ENCODE data around the gene SLC6A8. TPM values are rescaled to one million over a fixed set of nuclear protein-coding genes. Genes with fewer than 3 reads are reported as not detected.
"Not testable (repeated sequence)": the region's sequence is repeated elsewhere in the genome, so short reads cannot be mapped to it uniquely, and the experiment has no call there.

SLC6A8 gene
- total RNA-seq, 8 experiments from 2014 or later, result 8.9 to 55.9 (median 38.7) TPM

DNA sequence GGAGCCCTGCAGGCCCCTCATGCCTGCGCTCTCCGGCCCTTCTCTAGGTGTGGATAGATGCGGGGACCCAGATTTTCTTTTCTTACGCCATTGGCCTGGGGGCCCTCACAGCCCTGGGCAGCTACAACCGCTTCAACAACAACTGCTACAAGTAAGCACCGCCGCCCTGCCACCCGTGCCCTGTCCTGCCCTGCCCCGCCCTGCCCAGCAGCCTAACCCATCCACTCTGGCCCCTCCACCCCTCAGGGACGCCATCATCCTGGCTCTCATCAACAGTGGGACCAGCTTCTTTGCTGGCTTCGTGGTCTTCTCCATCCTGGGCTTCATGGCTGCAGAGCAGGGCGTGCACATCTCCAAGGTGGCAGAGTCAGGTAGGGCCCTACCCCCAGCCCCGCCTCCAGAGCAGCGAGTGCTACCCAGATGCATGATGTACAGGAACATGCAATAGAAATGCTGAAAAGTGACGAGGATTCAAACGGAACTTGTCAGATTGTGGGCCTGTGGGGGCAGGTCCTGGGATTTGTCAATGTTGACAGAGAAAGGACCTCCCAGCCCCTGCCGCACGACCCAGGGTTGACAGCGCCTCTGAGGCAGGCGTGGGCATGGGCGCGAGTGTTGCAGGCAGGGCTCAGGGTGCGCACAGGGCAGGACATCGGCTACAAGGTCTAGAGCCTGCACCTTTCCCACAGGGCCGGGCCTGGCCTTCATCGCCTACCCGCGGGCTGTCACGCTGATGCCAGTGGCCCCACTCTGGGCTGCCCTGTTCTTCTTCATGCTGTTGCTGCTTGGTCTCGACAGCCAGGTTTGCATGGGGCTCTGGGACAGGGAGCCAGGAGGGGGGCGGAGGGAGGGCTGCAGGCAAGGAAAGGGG is 5.7 kb downstream of the SLC6A8 start:
- WGBS, 10 experiments, result no CpG with 5 or more reads among the region's 31 CpGs
- Histone ChIP-seq H3K4me1 (replicated peaks in 1 of 2) (peaks cover 4 to 8% of the 10 kb centered on the region in 2 donors), H3K4me3 (no peak overlapping the region), H3K27ac (no peak overlapping the region)
- in situ Hi-C loops (cut with MboI; ENCODE audit: low pct_unique_long_range_greater_than_20kb in 2 of 9, low sequenced_read_pairs in 9 of 9, unreplicated experiment in 9 of 9), result no loop called here
- no peak for ATAC-seq (replicated peaks in 6 of 8)

DNA sequence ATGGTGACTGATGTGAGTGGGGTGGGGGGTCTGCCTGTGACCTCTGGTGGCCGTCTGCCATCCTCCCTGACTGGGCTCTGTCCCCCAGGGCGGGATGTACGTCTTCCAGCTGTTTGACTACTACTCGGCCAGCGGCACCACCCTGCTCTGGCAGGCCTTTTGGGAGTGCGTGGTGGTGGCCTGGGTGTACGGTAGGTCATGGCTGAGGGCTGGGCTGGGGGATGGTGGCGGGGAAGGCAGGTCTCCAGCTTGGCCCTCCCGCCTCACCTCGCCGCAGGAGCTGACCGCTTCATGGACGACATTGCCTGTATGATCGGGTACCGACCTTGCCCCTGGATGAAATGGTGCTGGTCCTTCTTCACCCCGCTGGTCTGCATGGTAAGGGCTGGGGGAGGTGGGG is 6.5 kb downstream of the SLC6A8 start:
- WGBS, 10 experiments, result no CpG with 5 or more reads among the region's 16 CpGs
- H3K27ac ChIP-seq; ATAC-seq (replicated peaks in 6 of 8); H3K4me1 ChIP-seq (replicated peaks in 1 of 2); H3K4me3 ChIP-seq; in situ Hi-C loops (cut with MboI; ENCODE audit: low pct_unique_long_range_greater_than_20kb in 2 of 9, low sequenced_read_pairs in 9 of 9, unreplicated experiment in 9 of 9): not testable (repeated sequence)

DNA sequence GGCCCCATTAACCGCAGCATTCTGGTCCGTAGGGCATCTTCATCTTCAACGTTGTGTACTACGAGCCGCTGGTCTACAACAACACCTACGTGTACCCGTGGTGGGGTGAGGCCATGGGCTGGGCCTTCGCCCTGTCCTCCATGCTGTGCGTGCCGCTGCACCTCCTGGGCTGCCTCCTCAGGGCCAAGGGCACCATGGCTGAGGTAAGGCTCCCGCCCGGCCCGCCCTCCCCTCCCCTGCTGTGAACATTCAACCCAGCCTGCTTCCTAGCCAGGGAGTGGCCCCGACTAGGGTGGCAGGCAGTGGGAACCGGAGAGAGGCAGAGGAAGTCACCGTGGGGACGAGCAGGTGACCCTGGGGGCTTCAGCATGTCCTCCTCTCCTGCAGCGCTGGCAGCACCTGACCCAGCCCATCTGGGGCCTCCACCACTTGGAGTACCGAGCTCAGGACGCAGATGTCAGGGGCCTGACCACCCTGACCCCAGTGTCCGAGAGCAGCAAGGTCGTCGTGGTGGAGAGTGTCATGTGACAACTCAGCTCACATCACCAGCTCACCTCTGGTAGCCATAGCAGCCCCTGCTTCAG is 7.1 kb downstream of the SLC6A8 start:
- Histone ChIP-seq H3K4me1 (replicated peaks in 1 of 2) (peaks cover 4 to 8% of the 10 kb centered on the region in 2 donors), H3K27ac (no peak overlapping the region), H3K4me3 (no peak overlapping the region)
- 20 to 60% methylated on average over 1 to 3 of the region's 23 CpGs; no CpG with 5 or more reads in 8 of the 10 experiments for WGBS, 10 experiments
- ATAC-seq (replicated peaks in 6 of 8), result peak in 1 of 8 experiments; percentile 3
- in situ Hi-C loops (cut with MboI; ENCODE audit: low pct_unique_long_range_greater_than_20kb in 2 of 9, low sequenced_read_pairs in 9 of 9, unreplicated experiment in 9 of 9), result no loop called here

DNA sequence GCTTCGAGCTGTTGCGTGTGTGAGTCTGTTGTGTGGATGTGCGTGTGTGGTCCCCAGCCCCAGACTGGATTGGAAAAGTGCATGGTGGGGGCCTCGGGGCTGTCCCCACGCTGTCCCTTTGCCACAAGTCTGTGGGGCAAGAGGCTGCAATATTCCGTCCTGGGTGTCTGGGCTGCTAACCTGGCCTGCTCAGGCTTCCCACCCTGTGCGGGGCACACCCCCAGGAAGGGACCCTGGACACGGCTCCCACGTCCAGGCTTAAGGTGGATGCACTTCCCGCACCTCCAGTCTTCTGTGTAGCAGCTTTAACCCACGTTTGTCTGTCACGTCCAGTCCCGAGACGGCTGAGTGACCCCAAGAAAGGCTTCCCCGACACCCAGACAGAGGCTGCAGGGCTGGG is 8.4 kb downstream of the SLC6A8 start:
- Histone ChIP-seq H3K4me3 (no peak overlapping the region), H3K4me1 (replicated peaks in 1 of 2) (no peaks in the 10 kb centered on the region), H3K27ac (no peak overlapping the region)
- in situ Hi-C loops (cut with MboI; ENCODE audit: low pct_unique_long_range_greater_than_20kb in 2 of 9, low sequenced_read_pairs in 9 of 9, unreplicated experiment in 9 of 9), result no loop called here
- WGBS, 10 experiments, result 67% methylated on average over 3 of the region's 15 CpGs; no CpG with 5 or more reads in 9 of the 10 experiments
- no peak for ATAC-seq (replicated peaks in 6 of 8)

DNA sequence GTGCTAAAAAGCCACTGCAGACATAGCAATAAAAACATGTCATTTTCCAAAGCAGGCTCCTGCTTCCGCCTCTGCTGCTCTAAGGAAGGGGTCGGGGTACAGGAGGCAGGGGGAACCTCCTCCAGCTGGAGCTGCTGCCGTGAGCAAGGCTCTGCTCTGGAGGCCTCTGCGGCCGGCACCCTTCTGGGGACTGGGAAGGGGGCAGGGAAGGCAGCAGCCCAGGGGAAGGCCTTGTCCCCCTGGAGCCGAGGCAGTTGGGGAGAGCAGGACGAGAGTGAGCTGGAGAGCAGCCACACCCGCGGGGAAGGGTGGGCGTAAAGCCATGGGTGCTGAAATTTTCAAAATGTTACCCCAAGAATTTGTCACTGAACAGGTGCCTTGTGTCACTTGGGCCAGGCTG is 8.8 kb downstream of the SLC6A8 start:
- not testable (repeated sequence) for H3K4me1 ChIP-seq (replicated peaks in 1 of 2)
- WGBS, 10 experiments, result no CpG with 5 or more reads among the region's 10 CpGs

DNA sequence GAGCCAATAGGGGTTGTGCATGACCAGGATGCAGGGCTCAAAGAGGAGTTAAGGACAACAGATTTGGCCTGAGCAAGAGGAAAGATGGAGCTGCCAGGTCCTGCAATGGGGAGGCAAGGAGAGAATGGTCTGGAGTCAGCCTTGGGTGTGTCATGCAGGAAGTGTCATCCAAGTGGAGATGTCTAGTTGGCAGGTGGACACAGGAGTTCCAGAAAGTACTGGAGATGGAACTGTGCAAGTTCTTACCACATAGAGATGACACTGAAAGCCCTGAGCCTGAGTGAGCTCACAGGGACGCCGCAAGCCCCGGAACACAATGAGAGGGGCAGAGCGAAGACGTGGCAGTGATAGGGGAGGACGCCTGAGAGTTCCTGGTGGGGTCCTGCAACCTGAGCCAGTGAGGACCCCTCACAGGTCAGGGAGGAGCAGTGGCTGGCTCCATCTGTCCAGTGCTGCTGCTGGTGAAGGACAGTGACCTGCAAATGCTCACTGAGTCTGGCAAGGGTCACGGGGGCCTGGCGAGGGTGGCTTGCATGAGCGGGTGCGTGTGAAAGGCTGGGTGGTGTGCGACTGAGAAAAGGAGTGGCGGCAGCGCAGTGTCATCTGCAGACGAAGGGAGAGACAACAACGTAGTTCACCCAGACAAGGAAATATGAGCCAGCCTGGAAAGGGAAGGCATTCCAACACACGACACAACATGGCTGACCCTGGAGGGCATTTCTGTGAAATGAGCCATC is 9.4 kb downstream of the SLC6A8 start:
- in situ Hi-C loops (cut with MboI; ENCODE audit: low pct_unique_long_range_greater_than_20kb in 2 of 9, low sequenced_read_pairs in 9 of 9, unreplicated experiment in 9 of 9); ATAC-seq (replicated peaks in 6 of 8); H3K27ac ChIP-seq; H3K4me3 ChIP-seq; H3K4me1 ChIP-seq (replicated peaks in 1 of 2): not testable (repeated sequence)
- WGBS, 10 experiments, result 33 to 90% (median 78%) methylated on average over 2 to 5 of the region's 16 CpGs; no CpG with 5 or more reads in 7 of the 10 experiments

More for the DNA sequence above, 8.8 kb downstream of the SLC6A8 start:
- in situ Hi-C loops (cut with MboI; ENCODE audit: low pct_unique_long_range_greater_than_20kb in 2 of 9, low sequenced_read_pairs in 9 of 9, unreplicated experiment in 9 of 9); H3K4me3 ChIP-seq; H3K27ac ChIP-seq; ATAC-seq (replicated peaks in 6 of 8): not testable (repeated sequence)

DNA sequence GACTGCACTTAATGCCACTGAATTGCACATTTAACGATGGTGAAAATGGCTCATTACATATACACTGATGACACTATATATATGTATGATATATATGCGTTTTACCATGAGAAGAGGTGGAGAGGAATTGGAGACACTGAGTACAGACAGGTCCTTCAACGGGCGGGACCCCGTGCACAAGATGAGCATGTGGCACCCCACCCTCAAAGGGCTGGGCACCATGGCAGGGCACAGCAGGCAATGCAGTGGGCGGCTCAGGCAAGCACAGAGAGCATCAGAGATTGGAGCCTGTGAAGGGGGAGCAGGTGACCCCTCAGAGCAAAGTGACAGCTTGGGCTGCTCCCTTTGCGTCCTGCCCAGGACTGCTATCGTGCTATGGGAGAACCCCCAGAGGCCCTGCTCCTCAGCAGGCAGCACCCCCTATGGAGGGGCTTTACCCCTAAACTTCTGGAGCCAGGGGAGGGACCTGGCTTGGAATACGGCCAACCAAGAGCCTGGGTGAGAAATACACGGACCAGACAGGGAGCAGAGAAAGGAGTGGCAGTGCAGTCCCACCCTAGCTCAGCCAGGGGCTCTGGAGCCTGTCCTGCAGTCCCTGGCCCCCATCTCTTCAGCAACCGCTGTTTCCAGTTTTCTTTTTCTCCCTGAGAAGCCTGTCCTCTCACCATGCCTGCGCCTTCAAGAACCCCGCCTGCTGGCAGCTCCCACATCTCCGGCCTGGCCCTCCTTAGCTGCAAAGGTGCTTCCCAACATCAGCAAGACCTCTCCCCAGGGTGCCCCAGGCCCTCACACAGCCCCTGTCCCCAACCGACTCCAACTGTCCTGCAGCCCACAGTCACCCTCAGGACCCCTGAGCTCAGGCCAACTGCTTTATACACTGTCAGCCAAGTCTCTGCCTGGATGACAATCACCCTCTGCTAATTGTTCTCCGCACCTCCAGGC is 10.5 kb downstream of the SLC6A8 start:
- Histone ChIP-seq H3K27ac (no peak overlapping the region), H3K4me1 (replicated peaks in 1 of 2) (no peaks in the 10 kb centered on the region), H3K4me3 (no peak overlapping the region)
- ATAC-seq (replicated peaks in 6 of 8), result peak in 3 of 8 experiments; percentile 2 to 6 (median 2)
- 34 to 100% methylated on average over 1 to 6 of the region's 16 CpGs; no CpG with 5 or more reads in 8 of the 10 experiments for WGBS, 10 experiments
- in situ Hi-C loops (cut with MboI; ENCODE audit: low pct_unique_long_range_greater_than_20kb in 2 of 9, low sequenced_read_pairs in 9 of 9, unreplicated experiment in 9 of 9), result no loop called here

DNA sequence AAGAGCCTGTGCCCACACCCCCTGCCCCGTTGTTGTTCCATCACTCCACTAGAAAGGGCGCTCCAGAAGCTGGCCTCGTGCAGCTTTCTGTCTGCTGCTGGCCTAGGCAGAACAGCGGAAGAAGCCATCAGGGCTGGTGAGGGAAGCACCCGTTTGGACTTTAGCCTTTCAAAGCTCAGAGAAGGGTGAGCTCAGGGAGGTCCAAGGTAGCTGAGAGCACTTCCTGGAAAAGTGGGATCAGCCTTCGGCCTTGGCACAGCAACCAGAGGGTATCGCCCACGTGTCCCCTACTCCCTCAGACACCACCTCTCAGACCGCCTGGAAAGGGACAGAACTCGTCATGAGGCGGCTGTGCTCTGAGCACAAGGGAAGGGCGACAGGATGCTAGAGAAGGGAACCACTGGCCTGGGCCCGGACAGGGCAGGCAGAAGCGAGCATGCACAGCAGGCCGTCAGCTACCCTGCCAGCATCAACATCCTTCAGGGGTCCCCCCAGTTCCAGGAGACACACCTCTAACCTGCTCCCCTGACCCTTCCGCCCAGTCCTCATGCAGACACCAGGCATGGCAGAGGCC is 11.6 kb downstream of the SLC6A8 start:
- WGBS, 10 experiments, result 30% methylated on average over 2 of the region's 16 CpGs; no CpG with 5 or more reads in 9 of the 10 experiments
- H3K27ac ChIP-seq; in situ Hi-C loops (cut with MboI; ENCODE audit: low pct_unique_long_range_greater_than_20kb in 2 of 9, low sequenced_read_pairs in 9 of 9, unreplicated experiment in 9 of 9): not testable (repeated sequence)

DNA sequence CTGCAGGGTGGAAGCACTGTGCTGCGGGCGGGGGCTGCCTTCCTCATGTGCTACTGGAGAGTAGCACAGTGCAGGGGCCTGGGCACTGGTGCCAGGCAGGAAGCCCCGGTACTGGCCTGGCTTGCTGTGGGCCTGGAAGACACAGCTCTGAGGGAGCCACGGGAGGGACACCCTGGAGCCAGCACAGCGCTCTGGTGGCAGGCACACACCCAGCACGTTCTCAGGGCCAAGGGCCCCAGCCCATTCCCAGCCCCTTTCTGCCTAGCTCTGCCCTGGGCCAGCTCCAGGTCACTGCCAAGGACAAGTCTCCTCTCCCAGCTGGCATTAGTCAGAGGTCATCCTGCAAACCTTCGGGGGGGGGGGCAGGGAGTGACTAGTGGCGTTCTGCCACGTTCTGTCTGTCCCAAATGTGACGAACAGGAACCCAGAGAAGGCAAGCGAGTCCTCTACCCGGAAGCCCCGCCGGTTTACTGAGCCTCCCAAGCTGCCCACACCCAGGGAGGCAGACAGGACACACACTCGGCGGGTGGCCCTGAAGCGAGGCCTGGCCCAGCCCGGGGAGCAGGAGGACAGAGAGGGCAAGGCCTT is 12.2 kb downstream of the SLC6A8 start:
- H3K27ac ChIP-seq; in situ Hi-C loops (cut with MboI; ENCODE audit: low pct_unique_long_range_greater_than_20kb in 2 of 9, low sequenced_read_pairs in 9 of 9, unreplicated experiment in 9 of 9); H3K4me1 ChIP-seq (replicated peaks in 1 of 2); H3K4me3 ChIP-seq: not testable (repeated sequence)
- no CpG with 5 or more reads among the region's 18 CpGs for WGBS, 10 experiments
- peak in 5 of 8 experiments; percentile 2 to 56 (median 7) for ATAC-seq (replicated peaks in 6 of 8)

More for the DNA sequence above, 11.6 kb downstream of the SLC6A8 start:
- not testable (repeated sequence) for H3K4me3 ChIP-seq; H3K4me1 ChIP-seq (replicated peaks in 1 of 2)
- peak in 2 of 8 experiments; percentile 1 to 2 for ATAC-seq (replicated peaks in 6 of 8)

DNA sequence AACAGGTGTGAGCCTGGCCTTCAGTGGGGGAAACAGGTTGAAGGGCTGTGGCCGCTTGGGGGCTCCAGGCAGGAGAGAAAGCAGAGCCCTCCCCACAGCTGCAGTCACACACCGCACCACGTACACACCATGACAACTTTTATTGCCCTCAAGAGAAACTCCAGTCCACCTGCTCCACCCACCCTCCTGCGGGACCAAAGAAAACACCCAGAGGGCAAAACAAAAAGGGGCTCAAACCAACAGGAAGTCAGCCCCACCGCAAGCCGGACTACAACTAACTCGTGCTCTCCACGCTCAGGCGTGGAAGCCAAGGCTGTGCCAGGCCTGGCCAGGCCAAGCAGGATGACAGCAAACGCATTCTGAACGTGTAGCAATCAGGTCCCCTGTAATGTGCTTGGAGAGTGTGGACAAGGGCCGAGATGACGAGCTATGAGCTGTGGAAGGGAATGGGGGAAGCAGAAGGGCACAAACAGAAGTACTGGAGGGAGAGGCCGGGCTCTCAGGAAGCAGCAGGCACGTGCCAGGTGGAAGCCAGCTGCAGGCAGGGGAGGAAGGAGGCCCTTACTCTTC is 12.7 kb downstream of the SLC6A8 start:
- WGBS, 10 experiments, result 0 to 63% methylated on average over 1 to 4 of the region's 15 CpGs; no CpG with 5 or more reads in 8 of the 10 experiments
- no peak overlapping the region for H3K4me3 ChIP-seq
- in situ Hi-C loops (cut with MboI; ENCODE audit: low pct_unique_long_range_greater_than_20kb in 2 of 9, low sequenced_read_pairs in 9 of 9, unreplicated experiment in 9 of 9), result no loop called here
- H3K27ac ChIP-seq, result no peak overlapping the region
- no peaks in the 10 kb centered on the region for H3K4me1 ChIP-seq (replicated peaks in 1 of 2)
- ATAC-seq (replicated peaks in 6 of 8), result no peak

DNA sequence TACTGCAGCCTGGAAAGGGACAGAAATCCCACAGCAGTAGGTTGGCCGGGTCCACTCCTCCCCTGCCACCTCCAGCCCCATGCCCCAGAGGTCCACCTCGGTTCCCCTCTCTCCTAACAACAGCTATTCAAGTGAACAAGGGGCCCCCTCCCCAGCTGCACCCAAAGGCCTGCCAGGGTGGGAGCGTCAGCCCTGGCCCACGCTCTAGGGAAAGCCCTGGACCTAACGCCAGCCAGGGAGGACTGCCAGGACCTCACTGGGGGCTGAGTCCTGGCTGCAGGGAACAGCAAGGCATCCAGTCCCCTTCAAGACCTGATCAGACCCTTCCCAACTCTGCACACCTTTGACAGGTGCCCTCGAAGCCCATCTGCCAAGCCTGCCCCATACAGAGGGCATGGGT is 13.2 kb downstream of the SLC6A8 start:
- no CpG with 5 or more reads among the region's 6 CpGs for WGBS, 10 experiments
- no peak overlapping the region for H3K4me3 ChIP-seq
- no peak overlapping the region for H3K27ac ChIP-seq
- in situ Hi-C loops (cut with MboI; ENCODE audit: low pct_unique_long_range_greater_than_20kb in 2 of 9, low sequenced_read_pairs in 9 of 9, unreplicated experiment in 9 of 9), result no loop called here
- H3K4me1 ChIP-seq (replicated peaks in 1 of 2), result no peaks in the 10 kb centered on the region
- no peak for ATAC-seq (replicated peaks in 6 of 8)

Measured in motor neuron (in vitro differentiated cells).